IMR-90 (cell line): ENCODE data around the gene SNX3. TPM values are rescaled to one million over a fixed set of nuclear protein-coding genes. Genes with fewer than 3 reads are reported as not detected.

Experiments used
- ATAC-seq: fragments of 200-7000 bp; cut with Tn5 transposase; 2 replicates; pipeline ENCODE4 v1.9.1; 2020; ENCODE audit warnings: low read depth, mild to moderate bottlenecking, moderate library complexity
- BruUV-seq: library from RNA; stranded (reverse); fragments of 400-500 nt; replicated peaks from 2 replicates; lab custom pipeline; 2021; lab: Mats Ljungman, UMichigan
- CTCF ChIA-PET: fragments of 300-600 bp; formaldehyde crosslinking; extraction: SDS; loops from one replicate; lab custom pipeline; 2021; ENCODE audit warnings: antibody characterized with exemption; lab: Yijun Ruan, JAX
- POLR2A ChIA-PET: fragments of 300-600 bp; sonication (Branson Sonifier 250); formaldehyde crosslinking; loops from one replicate; lab custom pipeline; 2022; ENCODE audit warnings: antibody characterized with exemption; ENCODE audit not compliant: unreplicated experiment; lab: Charles Lee
- DNase-seq: peaks from one replicate; pipeline ENCODE4 v3.0.0; 2013
- H2AFZ ChIP-seq: replicated peaks from 2 replicates; pipeline ENCODE3; 2013; ENCODE audit warnings: low read length, mild to moderate bottlenecking; ENCODE audit not compliant: poor library complexity
- H2AK5ac ChIP-seq: 2 replicates; pipeline ENCODE4 v1.6.1; 2013; ENCODE audit warnings: low read depth, low read length, inconsistent platforms
- H2AK9ac ChIP-seq: replicated peaks from 2 replicates; pipeline ENCODE3; 2013; ENCODE audit warnings: mild to moderate bottlenecking, low read depth, low read length, moderate library complexity; ENCODE audit not compliant: poor library complexity
- H2BK120ac ChIP-seq: 2 replicates; pipeline ENCODE4 v1.6.1; 2013; ENCODE audit warnings: low read depth, low read length, inconsistent platforms
- H2BK15ac ChIP-seq: 3 replicates; pipeline ENCODE4 v1.6.1; 2013; ENCODE audit warnings: low read depth, low read length, inconsistent platforms
- H2BK20ac ChIP-seq: 2 replicates; pipeline ENCODE4 v1.6.1; 2013; ENCODE audit warnings: low read depth, mild to moderate bottlenecking, inconsistent platforms, low read length, moderate library complexity
- H2BK5ac ChIP-seq: 2 replicates; pipeline ENCODE4 v1.6.1; 2013; ENCODE audit warnings: mild to moderate bottlenecking, low read depth, low read length, inconsistent platforms; ENCODE audit not compliant: poor library complexity, severe bottlenecking
- H3K14ac ChIP-seq: replicated peaks from 2 replicates; pipeline ENCODE4 v1.6.1; 2013; ENCODE audit warnings: low read depth, low read length, inconsistent platforms
- H3K18ac ChIP-seq: 2 replicates; pipeline ENCODE4 v1.6.1; 2013; ENCODE audit warnings: low read depth, low read length, control low read depth
- H3K23ac ChIP-seq: 2 replicates; pipeline ENCODE4 v1.6.1; 2013; ENCODE audit warnings: low read depth, low read length, inconsistent platforms
- H3K27ac ChIP-seq: 2 replicates; pipeline ENCODE4 v1.5.1; 2013; ENCODE audit warnings: mild to moderate bottlenecking, control low read depth, low read length; ENCODE audit not compliant: insufficient read depth
- H3K27me3 ChIP-seq: 2 replicates; pipeline ENCODE4 v1.6.1; 2013; ENCODE audit warnings: low read length; ENCODE audit not compliant: control insufficient read depth, insufficient read depth
- H3K36me3 ChIP-seq: 2 replicates; pipeline ENCODE4 v1.6.1; 2013; ENCODE audit warnings: low read length, mixed read lengths; ENCODE audit not compliant: control insufficient read depth, insufficient read depth
- H3K4ac ChIP-seq: 2 replicates; pipeline ENCODE4 v1.6.1; 2013; ENCODE audit warnings: low read depth, low read length, inconsistent platforms
- H3K4me1 ChIP-seq: 2 replicates; pipeline ENCODE4 v1.6.1; 2013; ENCODE audit warnings: low read length, mixed read lengths; ENCODE audit not compliant: control insufficient read depth, insufficient read depth
- H3K4me2 ChIP-seq: 2 replicates; pipeline ENCODE4 v1.6.1; 2013; ENCODE audit warnings: low read depth, mild to moderate bottlenecking, control low read depth, low read length, moderate library complexity
- H3K4me3 ChIP-seq: 2 replicates; pipeline ENCODE4 v1.5.1; 2013; ENCODE audit warnings: low read depth, mild to moderate bottlenecking, control low read depth, low read length, moderate library complexity; ENCODE audit not compliant: insufficient read depth
- H3K56ac ChIP-seq: 2 replicates; pipeline ENCODE4 v1.6.1; 2013; ENCODE audit warnings: low read length, inconsistent platforms; ENCODE audit not compliant: insufficient read depth; ENCODE audit errors: extremely low read depth
- H3K79me1 ChIP-seq, 2 experiments: 2 replicates each; pipeline ENCODE4 v1.6.1; 2013; ENCODE audit warnings: low read length in 2 of 2, inconsistent platforms in 1 of 2, low read depth in 1 of 2
- H3K9ac ChIP-seq: 2 replicates; pipeline ENCODE4 v1.6.1; 2013; ENCODE audit warnings: low read depth, low read length, control low read depth
- H3K9me1 ChIP-seq: 2 replicates; pipeline ENCODE4 v1.6.1; 2013; ENCODE audit warnings: low read length, inconsistent platforms; ENCODE audit not compliant: insufficient read depth
- H3K9me3 ChIP-seq: 2 replicates; pipeline ENCODE4 v1.6.1; 2013; ENCODE audit warnings: low read length; ENCODE audit not compliant: control insufficient read depth, insufficient read depth
- H4K20me1 ChIP-seq: 2 replicates; pipeline ENCODE4 v1.6.1; 2013; ENCODE audit warnings: low read length, inconsistent platforms; ENCODE audit not compliant: insufficient read depth
- H4K5ac ChIP-seq: 2 replicates; pipeline ENCODE4 v1.6.1; 2013; ENCODE audit warnings: mild to moderate bottlenecking, low read depth, low read length, control low read depth
- H4K8ac ChIP-seq, 2 experiments: 2 replicates each; pipeline ENCODE4 v1.6.1; 2013; ENCODE audit warnings: low read depth in 2 of 2, low read length in 2 of 2, control low read depth in 1 of 2, inconsistent platforms in 1 of 2
- H4K91ac ChIP-seq: 2 replicates; pipeline ENCODE4 v1.6.1; 2013; ENCODE audit warnings: low read depth, low read length, inconsistent platforms; ENCODE audit not compliant: insufficient read depth
- BHLHE40 ChIP-seq: fragments of 150-350 bp; IDR thresholded peaks from 2 replicates; pipeline ENCODE4 v1.6.1; 2016; ENCODE audit warnings: mild to moderate bottlenecking, low read depth, low read length
- CEBPB ChIP-seq: IDR thresholded peaks from 2 replicates; pipeline ENCODE4 v1.6.1; 2012; ENCODE audit warnings: low read depth, low read length, improper control_type of control experiment
- CHD1 ChIP-seq: IDR thresholded peaks from 2 replicates; pipeline ENCODE4 v1.6.1; 2012; ENCODE audit warnings: low read depth, low read length, improper control_type of control experiment
- FOS ChIP-seq: fragments of 150-350 bp; IDR thresholded peaks from 2 replicates; pipeline ENCODE4 v1.6.1; 2016; ENCODE audit warnings: low read depth, low read length
- MAFK ChIP-seq: IDR thresholded peaks from 2 replicates; pipeline ENCODE4 v1.6.1; 2012; ENCODE audit warnings: low read depth, low read length, improper control_type of control experiment
- MAZ ChIP-seq: IDR thresholded peaks from 2 replicates; pipeline ENCODE4 v1.6.1; 2012; ENCODE audit warnings: low read depth, mild to moderate bottlenecking, low read length, improper control_type of control experiment, moderate library complexity, borderline replicate concordance
- MXI1 ChIP-seq: IDR thresholded peaks from 2 replicates; pipeline ENCODE4 v1.6.1; 2012; ENCODE audit warnings: low read depth, mild to moderate bottlenecking, low read length, moderate library complexity, borderline replicate concordance
- NFE2L2 ChIP-seq: fragments of 150-350 bp; IDR thresholded peaks from 2 replicates; pipeline ENCODE4 v1.6.1; 2016; ENCODE audit warnings: low read depth, mild to moderate bottlenecking, low read length
- POLR2A ChIP-seq: IDR thresholded peaks from 2 replicates; pipeline ENCODE4 v1.6.1; 2012; ENCODE audit warnings: mild to moderate bottlenecking, low read depth, low read length
- RAD21 ChIP-seq: IDR thresholded peaks from 2 replicates; pipeline ENCODE4 v1.6.1; 2012; ENCODE audit warnings: low read length, improper control_type of control experiment
- RCOR1 ChIP-seq: IDR thresholded peaks from 2 replicates; pipeline ENCODE4 v1.6.1; 2012; ENCODE audit warnings: mild to moderate bottlenecking, low read length, improper control_type of control experiment; ENCODE audit not compliant: insufficient replicate concordance
- RFX5 ChIP-seq: IDR thresholded peaks from 2 replicates; pipeline ENCODE4 v1.8.0; 2012; ENCODE audit warnings: low read depth, mild to moderate bottlenecking, low read length, moderate library complexity
- SMC3 ChIP-seq: fragments of 150-350 bp; IDR thresholded peaks from 2 replicates; pipeline ENCODE4 v1.6.1; 2016; ENCODE audit warnings: low read depth, mild to moderate bottlenecking, antibody characterized with exemption, low read length, moderate library complexity
- USF2 ChIP-seq: fragments of 150-350 bp; IDR thresholded peaks from 2 replicates; pipeline ENCODE4 v1.6.1; 2017; ENCODE audit warnings: mild to moderate bottlenecking, antibody characterized with exemption, low read length, low read depth
- WGBS, 2 experiments: methylation state at CpG; one replicate each; pipeline versions ENCODE4 v1.1.5 to v1.1.7; 2013; ENCODE audit warnings: missing lambda C conversion rate in 2 of 2; ENCODE audit not compliant: insufficient read length in 1 of 2; ENCODE audit errors: extremely low coverage in 2 of 2; 5-methylcytosine and 5-hydroxymethylcytosine counted together
- dilution Hi-C: fragments of 300-500 bp; cut with HindIII; formaldehyde crosslinking; loops from one replicate; pipeline ENCODE4 v1.14.3; 2018; ENCODE audit warnings: low sequenced_read_pairs; ENCODE audit not compliant: unreplicated experiment
- in situ Hi-C: fragments of 300-500 bp; cut with MboI; formaldehyde crosslinking; loops from 3 replicates; pipeline ENCODE4 v1.14.3; 2019; ENCODE audit warnings: low sequenced_read_pairs, inconsistent platforms, mixed read lengths
- intact Hi-C: fragments of 100-400 bp; cut with micrococcal nuclease; formaldehyde crosslinking; loops from 2 replicates; pipeline ENCODE4 v1.10.0; 2022
- polyA plus RNA-seq, 3 experiments: library from polyadenylated mRNA; depleted of rRNA; stranded (reverse); fragments of >200 nt; gene quantifications; 2 replicates each; pipeline ENCODE4 v1.2.3, GENCODE V29; 2012; ENCODE audit warnings: low replicate concordance in 1 of 3
- total RNA-seq: library from RNA; depleted of rRNA; stranded (reverse); fragments of >200 nt; gene quantifications from 2 replicates; pipeline ENCODE4 v1.2.3, GENCODE V29; 2012
- TF ChIP-seq, protein P1 (sequence below): conservative IDR thresholded peaks from 2 replicates; pipeline ENCODE4 v1.5.1; 2012; ENCODE audit warnings: mild to moderate bottlenecking, low read depth, low read length, improper control_type of control experiment
- TF ChIP-seq, protein P2 (sequence below): fragments of 150-350 bp; IDR thresholded peaks from 2 replicates; pipeline ENCODE4 v1.6.1; 2016; ENCODE audit warnings: low read depth, mild to moderate bottlenecking, low read length, moderate library complexity, borderline replicate concordance

The SNX3 gene
- total and polyA plus RNA-seq, 2 of the 4 experiments (the other 2 are of a cell fraction): 105 to 159 TPM

DNA sequence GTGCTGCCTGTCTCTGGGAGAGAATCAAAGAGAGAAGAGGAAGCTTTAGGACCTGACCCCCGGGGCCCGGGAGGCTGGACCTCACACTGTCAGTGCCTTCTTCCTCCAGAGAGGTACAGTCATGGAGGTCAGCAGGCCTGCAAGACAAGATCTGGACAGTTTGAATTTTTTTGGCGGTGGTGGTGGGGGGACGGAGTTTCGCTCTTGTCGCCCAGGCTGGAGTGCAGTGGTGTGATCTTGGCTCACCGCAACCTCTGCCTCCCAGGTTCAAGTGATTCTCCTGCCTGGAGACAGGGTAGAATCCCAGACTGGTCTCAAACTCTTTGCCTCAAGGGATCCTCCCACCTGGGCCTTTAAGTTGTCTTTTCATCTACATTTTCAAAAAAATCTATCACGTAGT, 60.7 kb downstream of the SNX3 start:
- Histone ChIP-seq H3K9me1 (no peaks in the 10 kb centered on the region), H3K4me3 (no peak overlapping the region), H3K18ac (no peak overlapping the region), H2AFZ (no peak overlapping the region), H3K79me1 (no peaks in the 10 kb centered on the region), H3K14ac (no peak overlapping the region), H3K27ac (no peak overlapping the region), H4K91ac (no peak overlapping the region), H3K36me3 (no peaks in the 10 kb centered on the region; the same call in 1 of the 2 replicates), H3K27me3 (no peaks in the 10 kb centered on the region; the same call in 1 of the 2 replicates), H2BK120ac (no peak overlapping the region), H3K9ac (no peak overlapping the region), H2BK20ac (no peak overlapping the region), H3K4ac (no peak overlapping the region), H4K5ac (no peak overlapping the region), H4K20me1 (no peaks in the 10 kb centered on the region), H3K4me1 (no peaks in the 10 kb centered on the region), H3K4me2 (no peak overlapping the region), H2AK5ac (no peak overlapping the region), H3K56ac (no peak overlapping the region), H3K9me3 (no peaks in the 10 kb centered on the region), H4K8ac (no peak overlapping the region), H3K23ac (no peak overlapping the region), H2BK5ac (no peak overlapping the region), H2AK9ac (no peak overlapping the region), H2BK15ac (no peak overlapping the region)
- intact Hi-C loops: no loop called here
- ChIA-PET POLR2A (no interaction called here), CTCF (no interaction called here)
- dilution Hi-C loops: no loop called here
- no peak for ATAC-seq
- no peak for DNase-seq
- 88% methylated on average over 5 of the region's 8 CpGs; no CpG with 5 or more reads in 1 of the 2 experiments for WGBS, 2 experiments
- TF ChIP-seq, protein P1, sequence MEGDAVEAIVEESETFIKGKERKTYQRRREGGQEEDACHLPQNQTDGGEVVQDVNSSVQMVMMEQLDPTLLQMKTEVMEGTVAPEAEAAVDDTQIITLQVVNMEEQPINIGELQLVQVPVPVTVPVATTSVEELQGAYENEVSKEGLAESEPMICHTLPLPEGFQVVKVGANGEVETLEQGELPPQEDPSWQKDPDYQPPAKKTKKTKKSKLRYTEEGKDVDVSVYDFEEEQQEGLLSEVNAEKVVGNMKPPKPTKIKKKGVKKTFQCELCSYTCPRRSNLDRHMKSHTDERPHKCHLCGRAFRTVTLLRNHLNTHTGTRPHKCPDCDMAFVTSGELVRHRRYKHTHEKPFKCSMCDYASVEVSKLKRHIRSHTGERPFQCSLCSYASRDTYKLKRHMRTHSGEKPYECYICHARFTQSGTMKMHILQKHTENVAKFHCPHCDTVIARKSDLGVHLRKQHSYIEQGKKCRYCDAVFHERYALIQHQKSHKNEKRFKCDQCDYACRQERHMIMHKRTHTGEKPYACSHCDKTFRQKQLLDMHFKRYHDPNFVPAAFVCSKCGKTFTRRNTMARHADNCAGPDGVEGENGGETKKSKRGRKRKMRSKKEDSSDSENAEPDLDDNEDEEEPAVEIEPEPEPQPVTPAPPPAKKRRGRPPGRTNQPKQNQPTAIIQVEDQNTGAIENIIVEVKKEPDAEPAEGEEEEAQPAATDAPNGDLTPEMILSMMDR: no peak
- TF ChIP-seq FOS (no peak), BHLHE40 (no peak), RCOR1 (no peak), RFX5 (no peak), USF2 (no peak), RAD21 (no peak), SMC3 (no peak), CHD1 (no peak), CEBPB (no peak), MAZ (no peak), MAFK (no peak), POLR2A (no peak), NFE2L2 (no peak), MXI1 (no peak)
- TF ChIP-seq, protein P2, sequence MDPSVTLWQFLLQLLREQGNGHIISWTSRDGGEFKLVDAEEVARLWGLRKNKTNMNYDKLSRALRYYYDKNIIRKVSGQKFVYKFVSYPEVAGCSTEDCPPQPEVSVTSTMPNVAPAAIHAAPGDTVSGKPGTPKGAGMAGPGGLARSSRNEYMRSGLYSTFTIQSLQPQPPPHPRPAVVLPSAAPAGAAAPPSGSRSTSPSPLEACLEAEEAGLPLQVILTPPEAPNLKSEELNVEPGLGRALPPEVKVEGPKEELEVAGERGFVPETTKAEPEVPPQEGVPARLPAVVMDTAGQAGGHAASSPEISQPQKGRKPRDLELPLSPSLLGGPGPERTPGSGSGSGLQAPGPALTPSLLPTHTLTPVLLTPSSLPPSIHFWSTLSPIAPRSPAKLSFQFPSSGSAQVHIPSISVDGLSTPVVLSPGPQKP: no peak
- in situ Hi-C loops: no loop called here
- no TSS peak for BruUV-seq
